Measurements from ENCODE around the gene RABL3. TPM values are rescaled to one million over a fixed set of nuclear protein-coding genes. Genes with fewer than 3 reads are reported as not detected.

Gene RABL3
- total and polyA plus RNA-seq, 2 of the 13 experiments (the other 11 are each of a cell fraction or from before 2014, with no cell fraction given): 4.8 to 31.9 TPM

DNA sequence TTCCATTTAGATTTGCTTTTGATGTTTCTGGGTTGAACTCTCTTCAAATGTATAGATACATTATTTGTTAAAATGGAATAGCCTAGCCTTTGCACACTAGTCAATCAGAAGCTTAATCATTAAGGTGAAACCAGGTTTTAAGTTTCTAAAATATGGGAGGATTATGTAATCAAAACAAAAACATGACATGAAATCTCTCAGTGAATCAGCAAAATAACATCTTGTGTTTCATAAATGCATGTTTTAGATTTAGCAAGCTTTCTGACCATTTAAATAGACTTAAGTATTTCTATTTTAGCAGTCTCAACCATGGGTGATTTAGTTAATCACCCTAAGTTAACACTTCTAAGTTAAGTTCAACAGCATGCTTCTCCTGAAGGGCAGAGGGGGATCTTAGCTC lies 11.5 kb upstream of the RABL3 start:
- no peaks in the 10 kb centered on the region for H3K9me3 ChIP-seq (ENCODE audit: low read length)
- no peak overlapping the region for H3K4me2 ChIP-seq (ENCODE audit: low read depth, low read length)
- no peak overlapping the region for H3K27ac ChIP-seq (ENCODE audit: extremely low read length, insufficient read depth, low read length)

DNA sequence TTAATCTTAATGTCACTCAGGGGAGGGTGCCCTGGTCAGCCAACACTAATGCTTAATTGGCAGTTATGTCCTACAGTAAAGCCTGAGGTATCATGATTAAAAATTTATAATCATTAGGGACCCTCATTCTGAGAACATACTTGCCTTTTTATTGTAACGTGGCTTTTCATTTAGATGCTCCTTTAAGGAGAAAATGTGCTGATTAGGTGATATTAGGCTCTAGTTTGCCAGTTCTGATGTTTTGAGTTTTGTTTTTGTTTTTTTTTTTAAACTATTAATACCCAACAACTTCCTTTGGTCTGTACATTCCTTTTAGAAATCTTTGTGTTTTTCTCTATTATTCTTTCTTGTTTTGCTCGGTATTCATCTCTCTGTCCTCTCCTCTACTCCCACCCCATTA lies 10.5 kb upstream of the RABL3 start:
- Histone ChIP-seq H3K27me3 (ENCODE audit: control insufficient read depth in 1 of 2, insufficient read depth in 2 of 2, low read length in 2 of 2) (no peaks in the 10 kb centered on the region), H3K9ac (ENCODE audit: insufficient read depth, low read depth, low read length) (no peak overlapping the region), H3K79me2 (ENCODE audit: insufficient read depth, low read length) (peaks cover 3% of the 10 kb centered on the region), H3K4me1 (ENCODE audit: insufficient read depth, low read length) (no peaks in the 10 kb centered on the region), H4K20me1 (ENCODE audit: insufficient read depth, low read length) (no peaks in the 10 kb centered on the region), H3K27ac (ENCODE audit: extremely low read length, insufficient read depth, low read length) (no peak overlapping the region), H3K4me3 (replicated peaks in 1 of 3; ENCODE audit: insufficient read depth in 1 of 3, low read depth in 2 of 3, low read length in 3 of 3) (no peak overlapping the region), H3K36me3 (replicated peaks in 1 of 2; ENCODE audit: control insufficient read depth in 1 of 2, insufficient read depth in 2 of 2, low read length in 2 of 2) (peaks cover 0 to 22% of the 10 kb centered on the region in 2 experiments; a peak in 2 of 5 replicates), H3K9me3 (ENCODE audit: low read length) (no peaks in the 10 kb centered on the region), H3K4me2 (ENCODE audit: low read depth, low read length) (no peak overlapping the region), H2AFZ (ENCODE audit: low read length) (no peak overlapping the region)
- no TSS peak for BruUV-seq (replicated peaks)
- in situ Hi-C loops (cut with HindIII; ENCODE audit: extremely low pct_ligation_motif_present, low pct_unique_long_range_greater_than_20kb) (no loop called here), intact Hi-C loops (cut with micrococcal nuclease; ENCODE audit: unreplicated experiment) (no loop called here)
- 98% methylated on average over 2 of the region's 2 CpGs for WGBS (ENCODE audit: low lambda C conversion rate)
- ChIA-PET CTCF (ENCODE audit: low intra/inter-chr PET ratio, low total read pairs) (no interaction called here), POLR2A (no interaction called here)
- ATAC-seq: no peak
- TF ChIP-seq ZFP90 (CRISPR knock-in tag; IDR thresholded peaks at IDR 0.05; ENCODE audit: borderline replicate concordance) (no peak), MAFK (conservative IDR thresholded peaks at IDR 0.05 in 1 of 2, IDR thresholded peaks at IDR 0.05 in 1 of 2; ENCODE audit: low read length in 2 of 2) (peak; percentile 67 to 75; a peak in 3 of 4 replicates), MAFF (IDR thresholded peaks at IDR 0.05; ENCODE audit: low read depth, low read length) (peak; percentile 65)
- FAIRE-seq: no peak
- DNase-seq (ENCODE audit: low spot score): no peak

More for the DNA sequence above, 11.5 kb upstream of the RABL3 start:
- TF ChIP-seq MAFF (IDR thresholded peaks at IDR 0.05; ENCODE audit: low read depth, low read length) (no peak), NR1H2 (CRISPR knock-in tag; IDR thresholded peaks at IDR 0.05; ENCODE audit: borderline replicate concordance, low read depth) (no peak), RFX1 (IDR thresholded peaks at IDR 0.05) (no peak), SMAD1 (CRISPR knock-in tag; IDR thresholded peaks at IDR 0.05; ENCODE audit: borderline replicate concordance, low read depth) (no peak), ZNF841 (CRISPR knock-in tag; IDR thresholded peaks at IDR 0.05; ENCODE audit: borderline replicate concordance) (no peak), ZSCAN22 (CRISPR knock-in tag; IDR thresholded peaks at IDR 0.05) (no peak), REL (CRISPR knock-in tag; conservative IDR thresholded peaks at IDR 0.05) (no peak), WIZ (CRISPR knock-in tag; IDR thresholded peaks at IDR 0.05) (no peak), SRSF9 (IDR thresholded peaks at IDR 0.05; ENCODE audit: borderline replicate concordance, insufficient read depth, low read depth, low read length, poor library complexity, severe bottlenecking) (no peak), CBX2 (IDR thresholded peaks at IDR 0.05; ENCODE audit: low read depth, low read length) (no peak), CBX2 (CRISPR knock-in tag; IDR thresholded peaks at IDR 0.05; ENCODE audit: low read depth) (no peak)
- TF ChIP-seq, protein P1, sequence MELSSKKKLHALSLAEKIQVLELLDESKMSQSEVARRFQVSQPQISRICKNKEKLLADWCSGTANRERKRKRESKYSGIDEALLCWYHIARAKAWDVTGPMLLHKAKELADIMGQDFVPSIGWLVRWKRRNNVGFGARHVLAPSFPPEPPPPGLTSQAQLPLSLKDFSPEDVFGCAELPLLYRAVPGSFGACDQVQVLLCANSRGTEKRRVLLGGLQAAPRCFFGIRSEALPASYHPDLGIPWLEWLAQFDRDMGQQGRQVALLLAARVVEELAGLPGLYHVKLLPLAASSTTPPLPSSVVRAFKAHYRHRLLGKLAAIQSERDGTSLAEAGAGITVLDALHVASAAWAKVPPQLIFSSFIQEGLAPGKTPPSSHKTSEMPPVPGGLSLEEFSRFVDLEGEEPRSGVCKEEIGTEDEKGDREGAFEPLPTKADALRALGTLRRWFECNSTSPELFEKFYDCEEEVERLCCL (CRISPR knock-in tag; IDR thresholded peaks at IDR 0.05; ENCODE audit: borderline replicate concordance): no peak
- no peak overlapping the region for H2AFZ ChIP-seq (ENCODE audit: low read length)
- CTCF ChIA-PET (ENCODE audit: low intra/inter-chr PET ratio, low total read pairs): no interaction called here
- H3K27me3 ChIP-seq (ENCODE audit: control insufficient read depth in 1 of 2, insufficient read depth in 2 of 2, low read length in 2 of 2): no peaks in the 10 kb centered on the region
- intact Hi-C loops (cut with micrococcal nuclease; ENCODE audit: unreplicated experiment) (no loop called here), in situ Hi-C loops (cut with HindIII; ENCODE audit: extremely low pct_ligation_motif_present, low pct_unique_long_range_greater_than_20kb) (no loop called here)
- no peak overlapping the region for H3K9ac ChIP-seq (ENCODE audit: insufficient read depth, low read depth, low read length)
- H4K20me1 ChIP-seq (ENCODE audit: insufficient read depth, low read length): no peaks in the 10 kb centered on the region
- peaks cover 3% of the 10 kb centered on the region for H3K79me2 ChIP-seq (ENCODE audit: insufficient read depth, low read length)
- peaks cover 0 to 22% of the 10 kb centered on the region in 2 experiments; a peak in 2 of 5 replicates for H3K36me3 ChIP-seq (replicated peaks in 1 of 2; ENCODE audit: control insufficient read depth in 1 of 2, insufficient read depth in 2 of 2, low read length in 2 of 2)
- H3K4me3 ChIP-seq (replicated peaks in 1 of 3; ENCODE audit: insufficient read depth in 1 of 3, low read depth in 2 of 3, low read length in 3 of 3): no peak overlapping the region
- POLR2A ChIA-PET: no interaction called here
- ATAC-seq (no peak), DNase-seq (ENCODE audit: low spot score) (no peak), FAIRE-seq (no peak)
- no TSS peak for BruUV-seq (replicated peaks)
- H3K4me1 ChIP-seq (ENCODE audit: insufficient read depth, low read length): no peaks in the 10 kb centered on the region

Measured in HepG2 (cell line).